Activated naive CD4-positive, alpha-beta T cell treated with anti-CD3 and anti-CD28 coated beads for 36 hours (primary cell): ENCODE data around the gene IQCF2. TPM values are rescaled to one million over a fixed set of nuclear protein-coding genes. Genes with fewer than 3 reads are reported as not detected.

Experiments used
- total RNA-seq, 2 experiments: library from RNA; stranded (reverse); gene quantifications; one replicate each; pipeline ENCODE4 v1.2.3, GENCODE V29; 2021

The IQCF2 gene
- total RNA-seq, 2 experiments from 2014 or later: not detected

Other genes with a start within 250 kb of the IQCF2 start
- gene TEX264, start 190.4 kb upstream of the IQCF2 start, total RNA-seq: 10 to 100 TPM; 23.7 to 26.6 TPM
- under 1 TPM in 1 of 2 experiments, not detected in 1; 0.07 TPM for gene GRM2, start 154.5 kb upstream of the IQCF2 start, total RNA-seq
- not detected for gene IQCF6, start 82.4 kb upstream of the IQCF2 start, total RNA-seq
- not detected for gene IQCF5, start 14.0 kb downstream of the IQCF2 start, total RNA-seq
- not detected for gene IQCF1, start 41.7 kb downstream of the IQCF2 start, total RNA-seq
- 10 to 100 TPM; 24.6 to 25.0 TPM for gene RRP9, start 80.3 kb downstream of the IQCF2 start, total RNA-seq
- 10 to 100 TPM in 1 of 2 experiments, 1 to 10 TPM in 1; 10.0 to 11.1 TPM for gene PARP3, start 80.7 kb downstream of the IQCF2 start, total RNA-seq
- gene GPR62, start 93.8 kb downstream of the IQCF2 start, total RNA-seq: not detected
- 1 to 10 TPM; 8.9 to 9.1 TPM for gene PCBP4, start 105.8 kb downstream of the IQCF2 start, total RNA-seq
- 10 to 100 TPM; 81.8 to 85.8 TPM for gene ABHD14B, start 112.4 kb downstream of the IQCF2 start, total RNA-seq
- gene ABHD14A, start 113.4 kb downstream of the IQCF2 start, total RNA-seq: 1 to 10 TPM; 5.4 to 5.7 TPM
- 10 to 100 TPM; 62.1 to 68.9 TPM for gene ACY1, start 121.9 kb downstream of the IQCF2 start, total RNA-seq
- gene RPL29, start 134.3 kb downstream of the IQCF2 start, total RNA-seq: 1,000 to 10,000 TPM; 1,927 to 1,957 TPM
- 1 to 10 TPM; 8.2 to 9.1 TPM for gene DUSP7, start 195.0 kb downstream of the IQCF2 start, total RNA-seq